Vagina (tissue), 2 donors: Measurements from ENCODE around the gene NRL.

Source experiments
- POLR2A ChIP-seq, 2 donors: fragments of 450-650 bp; IDR thresholded peaks; one replicate each; pipeline ENCODE4 v1.6.1; 2017; ENCODE audit warnings: antibody characterized with exemption in 2 of 2, mild to moderate bottlenecking in 2 of 2, moderate library complexity in 2 of 2
- POLR2AphosphoS5 ChIP-seq, 2 donors: sonication (generic); formaldehyde crosslinking; IDR thresholded peaks; one replicate each; pipeline ENCODE4 v1.9.0; 2017; ENCODE audit warnings: antibody characterized with exemption in 2 of 2, mild to moderate bottlenecking in 2 of 2, low read depth in 1 of 2; ENCODE audit not compliant: insufficient read depth in 1 of 2
- TF ChIP-seq, protein P1 (sequence below), 3 experiments: fragments of 450-650 bp in 2 of 3; fragments of 200-600 bp in 1 of 3; sonication (generic) in 1 of 3; IDR thresholded peaks; one replicate each; pipeline ENCODE4 v1.5.1; 2017 to 2019; ENCODE audit warnings: antibody characterized with exemption in 3 of 3, mild to moderate bottlenecking in 2 of 3, moderate library complexity in 2 of 3

DNA sequence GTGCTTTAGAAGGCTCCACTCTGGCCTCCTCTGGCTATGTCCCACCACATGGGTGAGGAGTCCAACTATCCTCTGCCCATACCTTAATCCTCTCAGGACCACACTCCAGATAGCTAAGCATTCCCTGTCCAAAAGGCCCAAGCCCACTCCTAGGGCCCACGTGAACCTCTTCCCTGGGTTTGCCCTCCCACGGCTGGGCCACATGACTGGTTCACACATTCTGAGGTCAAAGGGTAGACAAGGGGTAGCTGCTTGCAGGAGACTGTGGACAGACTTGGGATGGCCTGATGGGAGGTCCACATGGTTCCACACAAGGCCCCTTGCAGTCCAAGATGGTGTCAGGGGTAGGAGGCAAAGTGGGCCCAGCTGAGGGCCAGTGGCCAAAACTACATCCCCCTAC, 26.7 kb downstream of the NRL start:
- TF ChIP-seq POLR2AphosphoS5 (IDR thresholded peaks at IDR 0.05; ENCODE audit: insufficient read depth in 1 of 2, low read depth in 1 of 2) (no peak), POLR2A (IDR thresholded peaks at IDR 0.05) (no peak)
- TF ChIP-seq, protein P1, sequence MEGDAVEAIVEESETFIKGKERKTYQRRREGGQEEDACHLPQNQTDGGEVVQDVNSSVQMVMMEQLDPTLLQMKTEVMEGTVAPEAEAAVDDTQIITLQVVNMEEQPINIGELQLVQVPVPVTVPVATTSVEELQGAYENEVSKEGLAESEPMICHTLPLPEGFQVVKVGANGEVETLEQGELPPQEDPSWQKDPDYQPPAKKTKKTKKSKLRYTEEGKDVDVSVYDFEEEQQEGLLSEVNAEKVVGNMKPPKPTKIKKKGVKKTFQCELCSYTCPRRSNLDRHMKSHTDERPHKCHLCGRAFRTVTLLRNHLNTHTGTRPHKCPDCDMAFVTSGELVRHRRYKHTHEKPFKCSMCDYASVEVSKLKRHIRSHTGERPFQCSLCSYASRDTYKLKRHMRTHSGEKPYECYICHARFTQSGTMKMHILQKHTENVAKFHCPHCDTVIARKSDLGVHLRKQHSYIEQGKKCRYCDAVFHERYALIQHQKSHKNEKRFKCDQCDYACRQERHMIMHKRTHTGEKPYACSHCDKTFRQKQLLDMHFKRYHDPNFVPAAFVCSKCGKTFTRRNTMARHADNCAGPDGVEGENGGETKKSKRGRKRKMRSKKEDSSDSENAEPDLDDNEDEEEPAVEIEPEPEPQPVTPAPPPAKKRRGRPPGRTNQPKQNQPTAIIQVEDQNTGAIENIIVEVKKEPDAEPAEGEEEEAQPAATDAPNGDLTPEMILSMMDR (IDR thresholded peaks at IDR 0.05) = no peak
